HG02884 (cell line): ENCODE results near the gene CBFA2T3.
"Not testable (repeated sequence)": the region's sequence is repeated elsewhere in the genome, so short reads cannot be mapped to it uniquely, and the experiment has no call there.

ENCODE experiments used
- ATAC-seq: cut with Tn5 transposase; IDR thresholded peaks from one replicate; pipeline ENCODE4 v1.9.1; 2021; ENCODE audit warnings: mild to moderate bottlenecking, moderate library complexity; ENCODE audit not compliant: unreplicated experiment

The CBFA2T3 gene

DNA sequence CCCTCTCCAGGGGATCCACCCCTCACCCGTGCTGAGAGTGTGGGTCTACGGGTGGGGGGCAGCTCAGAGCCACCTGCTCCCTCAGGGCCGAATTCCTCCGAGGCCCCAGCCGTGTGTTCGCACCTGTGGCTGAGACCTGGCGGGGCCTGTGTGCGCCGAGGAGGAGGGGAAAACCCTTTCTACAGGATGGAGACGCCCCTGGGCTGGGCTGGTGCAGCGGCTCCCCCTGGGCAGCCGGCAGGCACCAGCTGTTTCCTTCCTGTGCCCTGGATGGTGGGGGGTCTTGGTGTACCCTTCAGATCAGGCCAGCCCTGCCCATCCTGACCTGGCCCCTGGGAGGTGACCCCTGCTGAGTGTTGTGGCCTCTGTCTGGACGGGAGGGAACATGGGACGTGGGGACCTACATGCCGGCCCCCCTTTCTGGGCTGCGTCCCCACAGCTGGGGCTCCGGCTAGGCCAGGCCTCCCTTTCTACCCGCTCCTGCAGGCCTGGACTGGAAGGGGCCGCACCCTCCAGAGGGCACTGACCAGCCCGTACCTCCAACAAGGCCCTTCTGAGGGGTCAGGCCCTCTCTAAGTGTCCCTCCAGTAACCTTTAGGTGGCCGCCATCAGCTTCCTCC lies 82.2 kb downstream of the CBFA2T3 start:
- ATAC-seq: no peak

DNA sequence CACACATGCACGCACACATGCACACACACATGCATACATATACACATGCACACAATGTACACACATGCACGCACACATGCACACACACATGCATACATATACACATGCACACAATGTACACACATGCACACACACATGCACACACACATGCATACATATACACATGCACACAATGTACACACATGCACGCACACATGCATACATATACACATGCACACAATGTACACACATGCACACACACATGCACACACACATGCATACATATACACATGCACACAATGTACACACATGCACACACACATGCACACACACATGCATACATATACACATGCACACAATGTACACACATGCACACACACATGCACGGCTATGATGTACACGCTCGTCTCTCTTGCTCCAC lies 82.7 kb downstream of the CBFA2T3 start:
- ATAC-seq: not testable (repeated sequence)

DNA sequence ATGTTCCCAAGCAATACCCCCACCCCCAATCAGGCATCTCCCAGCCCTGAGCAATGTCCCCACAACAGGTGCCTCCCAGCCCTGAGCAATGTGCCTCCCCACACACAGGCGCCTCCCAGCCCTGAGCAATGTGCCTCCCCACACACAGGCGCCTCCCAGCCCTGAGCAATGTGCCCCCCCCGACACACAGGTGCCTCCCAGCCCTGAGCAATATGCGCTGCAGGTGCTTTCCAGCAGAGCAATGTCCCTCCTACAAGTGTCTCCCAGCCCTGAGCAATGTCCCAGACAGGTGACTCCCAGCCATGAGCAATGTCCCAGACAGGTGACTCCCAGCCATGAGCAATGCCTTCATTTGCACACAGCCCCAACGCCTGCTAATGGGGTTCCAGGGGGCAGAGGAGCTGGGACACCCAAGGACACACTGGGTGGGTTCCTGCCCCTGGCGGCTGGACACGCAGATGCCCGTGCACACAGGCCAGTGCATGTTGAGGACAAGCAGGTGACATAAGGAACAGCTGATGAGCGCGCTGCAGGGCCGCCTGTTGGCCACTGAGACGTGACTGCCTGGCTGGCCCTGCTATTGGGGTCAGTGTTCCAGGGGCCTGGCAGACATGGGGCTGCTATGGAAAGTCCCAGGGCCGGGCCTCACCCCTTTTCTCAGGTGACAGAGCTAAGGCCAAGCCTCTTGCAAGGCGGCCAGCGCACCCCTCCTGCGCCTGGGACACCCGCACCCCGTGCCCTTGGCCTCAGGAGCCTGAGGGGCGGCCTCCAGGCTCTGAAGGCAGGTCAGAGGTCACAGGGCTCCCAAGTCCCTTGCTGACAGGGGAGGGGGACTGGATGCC lies 83.7 kb downstream of the CBFA2T3 start:
- ATAC-seq: no peak

DNA sequence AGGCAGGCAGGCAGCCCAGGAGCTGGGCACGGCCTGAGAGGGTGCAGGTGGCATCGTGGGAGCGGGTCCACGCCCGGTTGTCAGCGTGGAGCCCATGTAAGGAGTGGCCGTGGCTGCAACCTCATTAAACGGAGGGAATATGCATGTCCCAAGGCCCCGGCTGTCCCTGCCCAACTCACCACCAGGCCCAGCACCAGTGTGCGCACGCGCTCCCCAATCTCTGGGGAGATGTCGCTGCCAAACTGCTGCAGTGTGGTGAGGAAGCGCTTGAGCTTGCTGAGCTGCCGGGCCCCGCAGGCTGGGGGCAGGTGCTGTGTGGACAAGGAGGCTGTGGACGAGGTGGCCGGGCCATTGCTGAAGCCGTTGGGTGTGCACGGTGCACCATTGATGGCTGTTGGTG lies 84.9 kb downstream of the CBFA2T3 start:
- ATAC-seq: no peak

DNA sequence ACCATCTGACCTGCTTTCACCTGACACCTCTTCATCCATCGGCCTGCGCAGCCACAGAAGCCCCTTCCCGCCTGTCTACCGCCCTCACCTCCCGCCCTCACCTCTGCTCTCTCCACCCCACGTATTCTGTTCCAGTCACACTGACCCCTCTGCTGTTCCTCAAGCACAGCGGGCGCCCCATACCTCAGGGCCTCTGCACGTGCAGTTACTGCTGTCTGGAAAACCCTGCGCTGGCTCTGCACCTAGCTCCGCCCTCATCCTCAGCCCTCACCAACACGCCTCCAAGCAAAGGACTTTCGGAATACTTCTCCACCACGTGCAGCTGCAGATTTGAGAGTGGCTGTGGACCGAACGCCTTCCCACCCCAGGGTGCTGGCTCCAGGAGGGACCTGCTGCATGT lies 85.9 kb downstream of the CBFA2T3 start:
- no peak for ATAC-seq

DNA sequence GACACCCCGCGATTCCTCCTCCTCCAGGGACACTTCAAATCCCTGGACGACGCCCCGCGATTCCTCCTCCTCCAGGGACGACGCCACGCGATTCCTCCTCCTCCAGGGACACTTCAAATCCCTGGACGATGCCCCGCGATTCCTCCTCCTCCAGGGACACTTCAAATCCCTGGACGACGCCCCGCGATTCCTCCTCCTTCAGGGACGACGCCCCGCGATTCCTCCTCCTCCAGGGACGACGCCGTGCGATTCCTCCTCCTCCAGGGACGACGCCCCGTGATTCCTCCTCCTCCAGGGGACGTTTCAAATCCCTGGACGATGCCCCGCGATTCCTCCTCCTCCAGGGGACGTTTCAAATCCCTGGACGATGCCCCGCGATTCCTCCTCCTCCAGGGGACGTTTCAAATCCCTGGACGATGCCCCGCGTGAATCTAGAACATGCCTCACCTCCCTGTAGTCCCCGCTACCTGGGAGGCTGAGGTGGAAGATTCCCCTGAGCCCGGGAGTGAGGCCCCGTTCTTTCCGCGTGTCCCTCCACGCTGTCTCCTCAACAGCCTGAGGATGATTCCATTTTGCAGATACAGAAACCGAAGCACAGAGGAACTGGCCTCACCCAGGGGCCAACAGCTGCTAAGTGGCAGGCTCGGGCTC lies 87.2 kb downstream of the CBFA2T3 start:
- ATAC-seq: not testable (repeated sequence)

DNA sequence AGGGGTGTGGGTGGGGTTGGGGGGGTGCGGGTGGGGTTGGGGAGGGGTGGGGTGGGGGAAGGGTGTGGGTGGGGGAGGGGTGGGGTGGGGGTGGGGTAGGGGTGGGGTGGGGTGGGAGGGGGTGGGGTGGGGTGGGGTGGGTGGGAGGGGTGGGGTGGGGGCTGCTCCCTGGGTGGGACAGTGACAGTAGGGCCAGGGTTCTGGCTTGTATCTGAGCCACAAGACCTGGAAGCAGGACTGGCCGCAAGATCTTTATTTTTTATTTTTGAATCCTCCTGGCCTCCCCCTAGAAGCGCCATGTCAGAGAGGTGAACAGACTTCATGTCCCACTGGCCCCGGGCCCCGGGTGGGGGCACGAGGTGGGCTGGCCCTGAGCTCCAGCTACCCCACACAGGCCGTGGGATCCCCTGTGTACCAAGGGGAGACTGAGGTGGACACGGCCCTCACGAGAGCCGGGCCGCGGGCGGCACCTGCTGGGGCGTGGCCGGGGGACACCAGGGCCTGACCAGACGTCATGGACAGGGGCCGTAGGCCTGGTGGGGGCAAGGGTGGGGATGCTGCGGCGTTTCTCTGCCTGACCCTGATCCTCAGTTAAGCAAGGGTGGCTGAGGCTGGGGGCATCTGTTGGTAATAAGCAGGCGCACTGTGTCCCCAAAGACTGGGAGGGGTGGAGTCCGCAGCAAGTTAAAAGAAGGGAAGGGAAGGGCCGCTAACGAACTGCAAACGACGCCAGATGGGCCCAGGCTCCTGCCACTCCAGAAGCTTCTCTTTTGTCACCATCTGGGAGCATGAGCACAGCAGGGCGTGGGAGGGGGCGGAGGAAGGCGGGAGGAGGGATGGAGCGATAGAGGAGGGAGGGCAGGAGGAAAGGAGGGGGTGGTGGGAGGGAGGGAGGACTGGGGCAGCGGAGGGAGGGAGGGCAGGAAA lies 88.3 kb downstream of the CBFA2T3 start:
- ATAC-seq: no peak

DNA sequence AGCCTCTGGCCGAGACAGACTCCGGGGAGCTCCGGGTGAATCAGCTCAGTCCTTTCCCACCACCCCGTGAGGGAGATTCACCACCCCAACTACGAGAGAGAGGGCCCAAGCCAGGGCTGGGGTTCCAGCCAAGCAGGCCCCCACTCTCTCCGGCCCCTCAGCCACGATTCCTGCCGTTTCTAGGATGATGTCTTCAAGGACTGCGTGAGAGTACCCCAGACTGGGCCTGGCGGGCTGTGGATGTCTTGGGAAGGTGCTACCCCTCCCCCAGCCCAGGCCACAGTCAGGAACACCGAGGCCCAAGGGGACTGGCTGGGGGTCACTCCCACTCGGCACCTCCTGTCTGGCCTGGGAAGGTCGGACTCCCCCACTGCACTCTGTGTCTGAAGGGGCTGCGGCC lies 89.0 kb downstream of the CBFA2T3 start:
- ATAC-seq: no peak

DNA sequence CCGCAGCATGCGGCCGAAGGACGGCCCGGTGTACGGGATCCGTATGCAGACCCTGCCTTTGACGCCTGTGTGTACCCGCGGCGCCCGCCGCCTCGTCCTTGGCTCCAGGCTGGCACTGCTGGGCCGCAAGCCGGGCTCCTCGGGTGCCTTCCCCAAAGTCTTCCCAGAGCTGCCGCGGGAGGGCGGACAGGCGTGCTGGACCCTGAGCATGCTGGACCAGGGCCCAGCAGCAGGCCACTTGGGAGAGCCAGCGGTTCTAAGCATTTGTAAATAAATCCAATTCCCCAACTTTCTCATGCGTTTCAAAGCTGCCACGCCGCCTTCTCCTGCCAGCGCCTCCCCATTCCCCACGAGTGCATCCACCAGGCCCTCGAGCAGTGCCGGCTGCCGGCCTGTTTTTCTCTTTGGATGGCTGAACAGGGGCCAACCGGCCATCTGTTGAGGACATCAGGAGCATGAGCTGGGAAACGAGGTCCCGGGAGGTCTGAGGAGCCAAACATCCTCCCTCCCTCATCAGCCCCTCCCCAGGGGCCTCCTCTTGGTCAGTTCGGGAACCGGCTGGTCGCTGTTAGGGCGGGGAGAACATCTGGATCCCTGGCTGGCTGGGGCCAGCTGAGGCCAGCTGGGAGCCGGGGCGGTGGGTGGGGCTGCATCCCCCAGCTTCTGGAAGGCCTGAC lies 90.0 kb downstream of the CBFA2T3 start:
- no peak for ATAC-seq

DNA sequence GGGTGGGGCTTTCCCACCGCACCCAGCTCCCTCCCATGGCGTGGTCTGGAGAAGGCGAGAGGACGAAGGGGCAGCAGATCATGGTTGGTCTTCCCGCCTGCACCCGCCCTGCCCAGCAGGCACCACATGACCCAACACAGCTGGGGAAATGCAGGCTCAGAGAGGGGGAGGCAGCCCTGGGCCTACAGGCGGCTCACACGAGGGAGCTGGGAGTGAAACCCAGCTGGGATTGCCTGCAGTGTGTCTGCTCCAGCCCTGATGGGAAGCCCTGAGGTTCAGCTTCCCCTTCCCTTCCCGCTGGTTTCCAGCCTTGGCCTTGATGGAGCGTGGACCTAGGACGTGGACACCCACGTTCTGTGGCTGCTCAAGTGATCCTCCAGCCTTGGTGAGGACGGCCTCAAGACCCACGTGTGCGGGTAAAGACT lies 90.6 kb downstream of the CBFA2T3 start:
- no peak for ATAC-seq

DNA sequence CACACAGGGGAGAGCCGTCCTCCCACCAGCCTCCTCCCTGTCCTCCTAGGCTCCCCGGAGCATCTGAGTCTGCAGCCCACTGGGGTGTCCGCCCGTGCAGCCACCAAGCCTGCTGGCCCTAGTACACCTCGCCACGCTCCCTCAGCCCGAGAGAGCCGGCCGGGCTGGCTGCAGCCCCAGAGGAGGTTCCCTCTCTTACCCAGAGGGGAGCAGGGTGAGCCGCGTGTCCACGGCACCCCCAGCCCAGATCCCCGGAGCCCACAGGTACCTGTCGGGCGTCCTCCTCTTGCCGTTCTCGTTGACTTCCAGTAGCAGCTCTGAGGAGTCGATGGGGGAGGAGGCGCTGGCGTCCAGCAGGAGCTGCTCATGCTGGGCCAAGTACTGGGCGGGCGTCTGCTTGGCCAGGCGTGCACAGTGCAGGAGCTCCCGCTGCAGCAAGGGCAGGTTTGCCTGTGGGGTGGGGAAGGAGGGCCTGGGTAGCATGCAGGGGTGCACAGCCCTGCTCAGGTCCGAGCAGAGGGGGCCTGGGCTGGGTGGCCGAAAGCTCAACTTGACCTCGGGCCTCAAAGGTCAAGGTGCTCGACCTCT lies 91.2 kb downstream of the CBFA2T3 start:
- ATAC-seq: no peak

DNA sequence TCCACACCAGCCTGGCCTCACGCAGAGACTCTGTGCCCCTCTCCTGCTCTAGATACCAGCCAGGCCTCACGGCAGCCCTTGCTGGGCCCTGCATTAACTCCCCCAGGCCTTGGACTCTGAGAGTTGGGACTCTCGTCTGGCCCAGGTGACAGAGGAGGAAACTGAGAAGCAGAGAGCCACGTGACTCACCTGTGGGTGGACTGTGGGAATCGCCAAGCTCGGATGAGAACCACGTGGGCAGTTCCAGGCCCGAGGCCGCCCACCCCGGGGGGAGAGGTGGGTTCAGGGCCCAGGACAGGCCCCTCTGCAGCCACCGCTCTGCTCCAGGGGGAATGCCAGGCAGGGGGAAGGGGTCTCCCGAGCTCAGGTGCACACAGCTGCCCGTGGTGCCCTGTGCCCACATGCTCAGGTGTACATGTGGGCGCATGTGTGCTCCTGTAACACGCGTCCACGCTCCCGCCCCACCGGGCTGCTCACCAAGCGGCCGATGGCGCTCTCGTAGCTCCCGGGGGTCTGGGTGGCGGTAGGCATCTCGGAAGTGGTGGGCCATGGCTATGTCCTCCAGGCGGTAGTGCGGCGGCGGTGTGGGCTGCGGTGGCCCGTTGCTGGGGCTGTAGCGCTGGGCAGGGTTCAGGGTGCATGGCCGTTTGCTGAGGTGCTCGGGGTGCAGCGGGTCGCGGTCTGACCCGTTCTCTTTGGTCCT lies 92.3 kb downstream of the CBFA2T3 start:
- ATAC-seq: no peak

DNA sequence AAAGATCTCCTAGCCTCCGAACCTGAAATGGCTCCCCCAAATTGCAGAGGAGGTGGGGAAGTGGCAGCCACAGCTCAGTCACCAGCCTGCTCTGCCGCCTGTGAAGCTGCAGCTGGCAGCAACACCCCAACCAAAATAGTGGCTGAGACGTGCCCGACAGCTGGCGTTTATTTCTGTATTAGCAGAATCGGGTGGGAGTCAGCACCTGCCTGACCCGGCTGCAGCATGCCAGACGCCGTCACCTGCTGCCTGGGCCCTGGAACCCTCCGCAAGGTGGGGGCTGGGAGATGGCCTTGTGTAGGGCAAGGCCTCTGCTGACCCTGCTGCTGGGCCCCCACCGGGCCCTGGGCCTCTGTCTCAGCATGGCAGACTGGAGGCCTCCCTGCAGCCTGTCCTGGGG lies 93.1 kb downstream of the CBFA2T3 start:
- no peak for ATAC-seq

DNA sequence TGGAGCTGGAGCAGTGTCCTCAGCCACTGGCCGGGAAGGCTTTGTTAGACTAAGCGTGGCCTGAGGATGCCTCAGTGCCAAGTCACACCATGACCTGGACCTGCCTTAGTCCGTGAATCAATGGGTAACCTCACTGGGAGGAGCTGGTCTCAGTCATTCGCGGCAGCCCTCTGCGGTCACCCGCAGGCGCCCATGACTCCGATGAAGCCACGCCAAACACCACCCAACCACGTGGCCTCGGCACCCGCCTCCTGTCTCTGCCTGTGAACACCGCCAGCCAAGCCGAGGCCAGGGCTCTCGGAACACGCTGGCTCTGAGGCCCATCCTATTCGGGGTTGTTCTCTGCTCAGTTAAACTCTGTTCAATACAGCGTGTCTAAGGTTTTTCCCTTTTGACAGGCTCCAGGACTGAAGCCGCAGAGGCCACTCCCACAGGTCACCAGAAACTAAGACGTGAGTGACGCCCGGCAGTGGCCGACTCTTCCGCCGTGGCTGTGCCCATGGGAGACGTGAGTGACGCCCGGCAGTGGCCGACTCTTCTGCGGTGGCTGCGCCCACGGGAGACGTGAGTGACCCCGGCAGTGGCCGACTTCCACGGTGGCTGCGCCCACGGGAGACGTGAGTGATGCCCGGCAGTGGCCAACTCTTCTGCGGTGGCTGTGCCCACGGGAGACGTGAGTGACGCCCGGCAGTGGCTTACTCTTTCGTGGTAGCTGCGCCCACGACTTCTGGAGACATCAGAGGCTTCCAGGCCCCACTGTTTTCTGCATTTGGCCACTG lies 93.7 kb downstream of the CBFA2T3 start:
- no peak for ATAC-seq

DNA sequence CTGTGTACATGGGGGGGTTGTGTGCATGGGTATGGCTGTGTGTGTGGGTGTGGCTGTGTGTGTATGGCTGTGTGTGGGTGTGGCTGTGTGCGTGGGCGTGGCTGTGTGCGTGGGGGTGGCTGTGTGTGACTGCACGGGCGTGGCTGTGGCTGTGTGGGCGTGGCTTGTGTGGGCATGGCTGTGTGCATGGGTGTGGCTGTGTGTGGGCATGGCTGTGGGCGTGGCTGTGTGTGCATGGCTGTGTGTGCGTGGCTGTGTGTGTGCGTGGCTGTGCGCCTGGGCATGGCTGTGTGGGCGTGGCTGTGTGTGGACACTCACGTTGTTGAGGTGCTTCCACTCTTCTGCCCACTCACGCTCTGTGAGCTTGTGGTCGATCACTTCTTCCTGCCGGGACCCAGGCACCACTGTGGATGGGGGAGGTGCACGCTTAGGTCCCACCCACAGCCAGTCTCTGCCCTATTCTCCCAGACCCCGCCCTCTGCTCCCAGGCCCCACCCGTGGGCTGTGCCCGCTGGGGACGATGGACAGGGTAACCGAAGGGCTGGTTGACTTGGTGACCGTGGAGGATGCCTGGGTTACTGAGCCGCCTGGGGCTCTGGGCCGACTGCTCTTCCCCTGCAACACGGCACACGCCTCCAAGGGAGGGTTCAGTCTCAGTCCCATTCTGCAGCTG lies 94.5 kb downstream of the CBFA2T3 start:
- no peak for ATAC-seq

DNA sequence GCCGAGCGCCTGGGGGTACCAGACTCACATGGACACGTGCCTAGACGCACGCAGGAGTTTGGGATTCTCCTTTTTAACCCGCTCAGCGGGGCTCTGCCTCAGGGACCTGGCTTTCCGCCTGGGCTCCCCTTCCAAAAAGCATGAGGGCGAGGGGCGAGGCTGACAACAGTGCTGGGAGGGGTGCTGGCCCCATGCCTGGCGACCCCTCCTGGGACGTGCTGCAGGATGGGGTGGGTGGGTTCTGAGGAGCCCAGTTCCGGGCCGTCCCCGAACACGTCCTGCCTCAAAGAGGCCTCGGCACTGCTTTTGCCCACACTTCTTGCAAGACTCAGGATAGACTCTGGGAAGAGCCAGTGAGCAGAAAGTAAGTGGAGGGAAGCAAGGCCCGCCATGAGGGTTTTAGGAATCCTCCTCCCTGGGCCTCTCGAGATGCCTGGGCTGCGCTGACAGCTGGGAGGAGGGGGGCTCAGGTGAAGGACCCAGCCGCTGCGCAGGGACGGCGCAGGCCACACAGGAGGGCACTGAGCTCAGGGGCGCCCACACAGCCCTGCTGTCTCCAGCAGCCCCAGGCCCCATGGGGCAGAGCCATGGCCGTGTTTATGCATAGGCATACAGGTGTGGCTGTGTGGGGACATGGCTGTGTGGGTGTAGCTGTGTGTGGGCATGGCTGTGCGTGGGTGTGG lies 95.2 kb downstream of the CBFA2T3 start:
- ATAC-seq: no peak

DNA sequence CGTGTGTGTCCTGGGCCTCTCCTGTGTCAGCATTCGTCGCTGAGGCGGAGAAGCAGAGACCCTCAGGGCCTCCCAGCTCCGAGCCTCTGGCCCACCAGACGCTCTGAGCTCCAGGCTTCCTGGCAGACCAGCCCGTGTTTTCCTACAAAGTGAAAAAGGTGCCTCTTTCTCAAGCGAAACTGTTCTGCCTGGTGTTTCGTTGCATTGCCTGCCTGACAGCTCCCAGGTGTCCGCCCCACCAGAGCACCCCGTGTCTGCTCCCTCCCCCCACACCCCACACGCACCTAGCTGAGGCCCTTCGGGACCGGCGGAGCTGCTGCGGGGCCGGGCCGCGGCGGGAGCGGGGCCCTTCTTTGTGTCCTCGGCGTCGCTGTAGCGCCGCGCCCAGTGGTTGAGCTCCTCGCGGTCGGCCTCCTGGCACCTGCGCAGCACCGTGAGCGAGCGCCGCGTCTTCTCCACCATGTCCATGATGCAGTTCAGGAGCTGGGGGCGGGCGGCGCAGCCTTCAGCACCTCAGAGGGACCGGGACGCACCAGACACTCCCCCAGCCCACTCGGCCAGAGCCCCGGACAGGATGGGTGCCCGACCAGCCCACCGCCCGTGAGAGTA lies 95.9 kb downstream of the CBFA2T3 start:
- no peak for ATAC-seq
